ENCODE results near the gene UAP1.

DNA sequence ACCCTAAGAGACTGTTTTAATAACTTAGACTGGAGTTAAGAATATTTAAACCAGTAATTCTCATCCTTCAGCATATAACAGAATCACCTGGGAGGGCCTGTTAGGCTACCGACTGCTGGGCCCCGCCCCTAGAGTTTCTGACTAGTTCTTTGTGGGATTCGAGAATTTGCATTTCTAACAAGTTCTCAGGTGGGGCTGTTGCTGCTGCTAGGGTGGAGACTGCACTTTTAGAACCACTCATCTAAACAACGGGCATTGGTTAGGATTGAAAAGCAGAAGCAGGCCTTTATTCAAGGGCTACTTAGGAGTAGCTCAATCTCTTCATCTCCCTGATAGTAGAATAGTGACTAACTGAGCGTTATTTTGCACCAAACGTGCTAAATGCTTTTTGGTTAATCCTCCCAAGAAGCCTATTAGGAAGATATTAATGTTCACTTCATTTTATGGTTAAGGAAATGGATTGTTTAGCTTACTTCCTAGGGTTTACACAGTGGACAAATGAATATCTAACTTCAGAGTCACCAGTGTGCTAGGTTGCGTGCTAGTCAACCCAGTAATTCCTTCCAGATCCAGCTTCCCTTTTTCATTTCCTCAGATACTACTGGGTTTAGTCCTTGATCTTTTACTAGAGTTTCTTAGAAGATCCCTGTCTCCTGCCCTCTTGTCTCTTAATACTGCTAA lies 31.1 kb upstream of the UAP1 start:
- TF ChIP-seq EZH2 (IDR thresholded peaks at IDR 0.05): no peak
- no peak for TF ChIP-seq POLR2AphosphoS5 (IDR thresholded peaks at IDR 0.05; ENCODE audit: borderline replicate concordance, low read depth, low read length)
- TF ChIP-seq FOXP2 (optimal IDR thresholded peaks at IDR 0.05; ENCODE audit: control extremely low read depth, extremely low read length, insufficient read depth): no peak
